HEK293 (cell line): ENCODE data around the gene DZIP3.

Experiments used
- CTCF ChIP-seq: fragments of 450-650 bp; formaldehyde crosslinking; IDR thresholded peaks from 2 replicates; pipeline ENCODE4 v1.5.1; 2016; ENCODE audit warnings: missing biosample characterization, missing genetic modification characterization
- HOXD13 ChIP-seq: sonication (generic); formaldehyde crosslinking; IDR thresholded peaks from 2 replicates; pipeline ENCODE4 v1.8.0; 2022; ENCODE audit warnings: missing genetic modification reagents, borderline replicate concordance
- KLF16 ChIP-seq: fragments of 450-650 bp; formaldehyde crosslinking; IDR thresholded peaks from 2 replicates; pipeline ENCODE4 v1.5.1; 2017; ENCODE audit warnings: missing biosample characterization, missing genetic modification characterization
- PRDM4 ChIP-seq: fragments of 450-650 bp; formaldehyde crosslinking; IDR thresholded peaks from 2 replicates; pipeline ENCODE4 v1.5.1; 2017; ENCODE audit warnings: missing biosample characterization, missing genetic modification characterization
- YY1 ChIP-seq: fragments of 450-650 bp; formaldehyde crosslinking; IDR thresholded peaks from 2 replicates; pipeline ENCODE4 v1.5.1; 2018; ENCODE audit warnings: missing biosample characterization, missing genetic modification characterization
- ZBTB11 ChIP-seq: fragments of 450-650 bp; formaldehyde crosslinking; conservative IDR thresholded peaks from 2 replicates; pipeline ENCODE4 v1.5.1; 2016; ENCODE audit warnings: low read depth, missing biosample characterization, missing genetic modification characterization
- ZBTB49 ChIP-seq: fragments of 450-650 bp; formaldehyde crosslinking; IDR thresholded peaks from 2 replicates; pipeline ENCODE4 v1.5.1; 2016; ENCODE audit warnings: missing biosample characterization, missing genetic modification characterization, low read depth
- ZNF133 ChIP-seq: fragments of 450-650 bp; formaldehyde crosslinking; IDR thresholded peaks from 2 replicates; pipeline ENCODE4 v1.5.1; 2016; ENCODE audit warnings: missing biosample characterization, missing genetic modification characterization
- ZNF544 ChIP-seq: fragments of 450-650 bp; formaldehyde crosslinking; IDR thresholded peaks from 2 replicates; pipeline ENCODE4 v1.5.0; 2017; ENCODE audit warnings: missing biosample characterization, missing genetic modification characterization
- ZNF747 ChIP-seq: fragments of 450-650 bp; formaldehyde crosslinking; IDR thresholded peaks from 2 replicates; pipeline ENCODE4 v1.5.1; 2016; ENCODE audit warnings: missing biosample characterization, missing genetic modification characterization
- ZNF843 ChIP-seq: fragments of 450-650 bp; formaldehyde crosslinking; IDR thresholded peaks from 2 replicates; pipeline ENCODE4 v1.5.1; 2016; ENCODE audit warnings: missing biosample characterization, missing genetic modification characterization

- no peak for TF ChIP-seq CTCF
- TF ChIP-seq ZBTB49 (tag by site-specific recombination): no peak
- no peak for TF ChIP-seq ZNF133 (tag by site-specific recombination)
- TF ChIP-seq PRDM4: no peak
- no peak for TF ChIP-seq ZBTB11 (tag by site-specific recombination)
- no peak for TF ChIP-seq YY1
- no peak for TF ChIP-seq ZNF843 (tag by site-specific recombination)
- TF ChIP-seq ZNF747 (tag by site-specific recombination): no peak
- no peak for TF ChIP-seq ZNF544
- no peak for TF ChIP-seq HOXD13 (CRISPR knock-in tag)
- TF ChIP-seq KLF16 (tag by site-specific recombination): no peak
Observed at GRCh38 chr3:108724101-108724500, 134.6 kb downstream of the DZIP3 start.
